HTR-8/SVneo (cell line): Measurements from ENCODE around the gene LPAR5.

Experiments used
- DNase-seq: peaks from one replicate; pipeline ENCODE4 v3.0.0; 2011; ENCODE audit warnings: low spot score, mixed read lengths; ENCODE audit not compliant: insufficient read length
- FAIRE-seq: peaks from 2 replicates; lab custom pipeline; 2011; peaks lifted over from hg19 to GRCh38; lab: Jason Lieb, UNC

The LPAR5 gene

DNA sequence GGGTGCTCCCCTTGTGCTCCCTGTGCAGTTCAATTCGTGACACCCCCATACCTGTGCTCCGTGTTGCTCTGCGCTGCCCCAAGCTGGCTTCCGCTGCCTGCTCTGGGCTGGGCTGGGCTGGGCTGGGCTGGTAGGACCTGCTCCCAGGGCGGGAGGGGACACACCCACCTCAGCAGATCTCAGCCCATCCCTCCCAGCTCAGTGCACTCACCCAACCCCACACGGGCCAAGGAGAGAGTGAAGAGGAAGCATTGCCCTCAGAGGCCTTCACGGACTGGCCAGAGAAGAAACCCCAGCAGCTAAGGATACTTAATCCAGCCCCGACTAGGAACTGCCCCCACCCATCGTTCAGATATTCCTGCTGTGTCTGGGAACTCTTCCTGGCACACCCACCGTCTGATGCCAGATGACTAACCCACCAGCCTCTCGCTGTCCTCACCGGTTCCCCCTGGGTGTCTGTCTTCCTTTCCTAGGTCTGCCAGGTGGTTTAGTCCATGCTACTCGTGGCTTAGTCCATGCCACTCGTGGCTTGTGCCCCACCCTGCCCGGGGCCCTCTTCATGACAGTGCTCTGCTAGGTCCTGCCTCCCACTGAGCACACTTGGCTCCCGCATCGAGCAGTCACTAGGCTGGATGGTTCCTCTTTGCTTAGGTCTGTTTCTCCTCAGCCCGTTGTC lies at the start of gene LPAR5:
Gene LPAR5, minus strand, starts transcription at position 104 of the 676 bp plus-strand sequence. CDS start 14,711 bp downstream, outside the sequence.
- DNase-seq (peak; percentile 59), FAIRE-seq (peak; percentile 55)

- FAIRE-seq = no peak
- DNase-seq = peak; percentile 40
Observed at GRCh38 chr12:6684609-6685008, 48.9 kb upstream of the LPAR5 start.

GRCh38 chr12:6676962-6677361 lies 41.2 kb upstream of the LPAR5 start:
- DNase-seq (no peak), FAIRE-seq (no peak)

GRCh38 chr12:6672143-6672542 lies 36.4 kb upstream of the LPAR5 start:
- DNase-seq (no peak), FAIRE-seq (no peak)

GRCh38 chr12:6667559-6668210 lies 31.9 kb upstream of the LPAR5 start:
- no peak for FAIRE-seq
- DNase-seq = no peak

DNA sequence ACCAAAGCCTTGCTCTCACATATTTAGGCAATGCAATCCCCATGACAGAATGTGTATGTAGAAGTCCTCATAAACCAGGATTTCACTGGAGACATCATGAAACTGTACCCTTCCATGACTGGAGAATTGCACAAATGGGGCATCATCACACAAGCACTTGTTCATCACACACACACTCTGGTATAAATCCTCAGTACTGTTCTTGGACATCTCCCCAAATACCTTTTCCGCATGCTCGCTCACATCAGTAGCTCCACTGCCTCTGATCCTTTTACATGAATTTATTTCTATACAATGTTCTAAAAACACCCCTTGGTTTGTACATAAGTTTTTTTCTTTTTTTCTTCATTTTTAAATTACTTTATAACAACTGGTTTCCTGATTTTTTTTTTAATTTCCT lies 30.5 kb upstream of the LPAR5 start:
- FAIRE-seq (no peak), DNase-seq (no peak)

- FAIRE-seq (no peak), DNase-seq (no peak)
Observed at GRCh38 chr12:6664902-6665301, 29.1 kb upstream of the LPAR5 start.

DNA sequence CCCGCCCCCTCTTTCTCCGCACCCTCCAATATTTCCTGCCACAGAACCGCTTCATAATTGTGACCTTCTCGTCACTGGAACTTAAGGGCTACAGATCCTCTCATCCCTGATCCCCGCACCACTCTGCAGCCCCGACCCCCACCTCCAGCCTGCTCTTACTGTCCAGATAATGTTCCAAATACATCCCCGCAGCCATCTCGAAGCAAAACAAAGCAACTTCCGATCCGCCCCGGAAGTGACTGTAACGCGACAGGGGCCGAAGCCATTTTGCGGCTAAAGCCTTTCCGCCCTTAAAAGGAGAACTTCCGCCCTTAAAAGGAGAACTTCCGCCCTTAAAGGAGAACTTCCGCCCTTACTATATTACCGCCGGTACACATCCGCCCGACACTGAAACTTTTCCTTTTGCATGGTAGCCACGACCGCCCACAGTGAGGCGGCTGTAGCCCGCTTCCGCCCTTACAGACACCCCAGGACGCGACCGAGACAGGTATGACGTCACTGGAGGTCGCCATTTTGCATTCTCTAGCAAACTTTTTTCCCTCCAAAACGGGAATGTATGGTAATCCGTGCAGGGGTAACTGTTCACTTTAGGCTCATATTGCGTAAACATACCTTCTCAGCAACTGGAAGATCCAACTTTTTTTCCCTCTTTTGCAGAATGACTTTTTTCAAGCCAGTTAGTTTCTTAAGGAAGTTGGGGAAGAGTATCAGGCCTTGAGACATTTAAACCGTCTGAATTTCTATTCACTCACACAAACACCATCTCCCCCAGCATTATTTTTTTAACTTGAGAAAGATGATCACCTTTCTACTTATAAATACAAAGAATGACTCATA lies 27.4 kb upstream of the LPAR5 start, which contains the start of gene ING4:
Gene ING4, minus strand, starts transcription at position 214 of the 837 bp plus-strand sequence. Its CDS starts 18 bp downstream, at position 196.
- peak; percentile 100 for DNase-seq
- FAIRE-seq = peak; percentile 98

- FAIRE-seq (no peak), DNase-seq (peak; percentile 72)
Observed at GRCh38 chr12:6662602-6662905, 26.8 kb upstream of the LPAR5 start.

GRCh38 chr12:6653987-6654386 lies 18.2 kb upstream of the LPAR5 start:
- FAIRE-seq (no peak), DNase-seq (no peak)

GRCh38 chr12:6653342-6653741 lies 17.6 kb upstream of the LPAR5 start:
- DNase-seq = no peak
- peak; percentile 16 for FAIRE-seq

- DNase-seq (no peak), FAIRE-seq (no peak)
Observed at GRCh38 chr12:6652391-6652790, 16.6 kb upstream of the LPAR5 start.

DNA sequence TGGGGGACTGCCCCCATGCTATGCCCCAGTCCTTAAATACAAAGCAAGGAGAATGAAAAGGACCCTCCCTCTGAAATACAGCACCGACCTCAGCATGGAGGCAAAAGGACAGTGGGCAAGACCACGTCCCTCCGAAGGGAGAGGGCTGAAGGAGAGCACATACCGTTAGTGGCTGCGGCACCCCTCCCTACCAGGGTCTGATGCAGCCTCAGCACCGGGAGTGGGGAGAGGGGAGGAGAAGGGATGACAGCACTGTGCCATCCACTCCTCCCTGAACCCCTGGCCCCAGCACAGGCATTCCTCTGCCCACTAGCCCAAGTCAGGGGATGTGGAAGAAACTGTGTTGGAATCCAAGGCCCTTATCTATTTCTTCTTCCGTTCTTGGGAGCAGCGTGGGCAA lies 15.1 kb upstream of the LPAR5 start:
- FAIRE-seq (no peak), DNase-seq (no peak)

DNA sequence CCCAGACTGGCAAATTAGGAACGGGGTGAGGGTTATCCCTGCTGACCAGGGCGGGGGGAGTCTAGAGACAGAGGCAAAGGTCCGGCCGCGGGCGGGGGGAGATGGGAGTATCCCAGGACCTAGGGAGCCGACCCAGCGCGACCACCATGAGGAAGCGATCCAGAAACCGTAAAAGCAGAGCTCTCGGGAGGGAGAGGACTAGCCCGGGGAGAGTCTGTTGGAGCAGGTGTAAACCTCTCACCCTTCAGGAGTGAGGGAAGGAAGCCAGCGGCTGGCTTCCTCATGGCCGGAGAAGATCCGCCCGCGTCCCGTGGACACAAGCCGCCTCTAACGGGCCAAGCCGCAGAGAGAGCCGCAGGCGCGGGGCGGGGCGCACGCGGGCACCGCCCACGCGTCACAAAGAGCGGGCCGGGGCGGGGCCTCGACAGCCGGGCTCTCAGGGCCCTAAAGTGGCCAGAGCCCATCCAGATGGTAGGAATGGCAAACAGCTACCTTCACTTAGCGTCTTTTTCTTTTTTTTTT lies 11.4 kb upstream of the LPAR5 start, which contains the start of gene ACRBP:
Gene ACRBP, minus strand, starts transcription at position 350 of the 522 bp plus-strand sequence. Its CDS starts 66 bp downstream, at position 284.
- FAIRE-seq (no peak), DNase-seq (no peak)

DNA sequence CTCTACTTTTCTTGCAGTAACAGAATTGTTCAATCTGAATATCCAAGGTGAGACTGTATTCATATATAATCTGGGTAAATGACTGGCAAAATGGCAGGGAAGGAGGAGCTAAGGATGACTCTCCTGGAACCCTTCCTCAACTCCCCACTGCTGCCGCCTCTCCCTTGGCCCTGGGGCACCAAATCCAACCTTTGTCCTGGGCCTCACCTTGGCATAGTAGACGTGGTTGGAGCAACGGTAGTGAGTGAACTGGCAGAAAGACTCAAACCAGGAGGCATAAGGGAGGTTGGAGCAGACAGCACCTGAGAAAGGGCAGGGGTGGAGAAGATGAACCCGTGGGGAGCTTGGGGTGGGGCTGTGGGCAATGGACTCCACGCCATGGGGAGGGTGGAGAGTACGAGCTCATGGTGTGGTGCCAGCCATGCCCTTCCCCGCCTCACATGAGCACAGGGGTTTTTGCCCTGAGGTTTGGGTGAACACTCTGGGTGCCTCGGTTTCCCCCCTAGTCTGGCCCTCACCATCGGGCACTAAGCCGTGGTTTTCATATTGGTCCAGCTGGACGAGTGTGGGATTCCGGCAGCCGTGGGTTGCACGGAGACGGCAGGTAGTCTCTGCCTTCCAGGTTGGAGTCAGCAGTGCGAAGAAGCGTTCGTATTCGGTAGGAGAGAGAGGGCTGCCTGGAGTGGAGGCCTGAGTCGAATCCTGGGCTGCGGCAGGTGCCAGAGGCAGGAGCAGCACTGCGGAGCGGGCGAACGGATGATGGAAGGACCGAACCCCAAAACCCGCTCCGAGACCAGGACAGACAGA lies 10.7 kb upstream of the LPAR5 start:
- FAIRE-seq (no peak), DNase-seq (no peak)

GRCh38 chr12:6644903-6645302 lies 9.1 kb upstream of the LPAR5 start:
- no peak for DNase-seq
- no peak for FAIRE-seq

- FAIRE-seq (no peak), DNase-seq (no peak)
Observed at GRCh38 chr12:6644257-6644596, 8.5 kb upstream of the LPAR5 start.

DNA sequence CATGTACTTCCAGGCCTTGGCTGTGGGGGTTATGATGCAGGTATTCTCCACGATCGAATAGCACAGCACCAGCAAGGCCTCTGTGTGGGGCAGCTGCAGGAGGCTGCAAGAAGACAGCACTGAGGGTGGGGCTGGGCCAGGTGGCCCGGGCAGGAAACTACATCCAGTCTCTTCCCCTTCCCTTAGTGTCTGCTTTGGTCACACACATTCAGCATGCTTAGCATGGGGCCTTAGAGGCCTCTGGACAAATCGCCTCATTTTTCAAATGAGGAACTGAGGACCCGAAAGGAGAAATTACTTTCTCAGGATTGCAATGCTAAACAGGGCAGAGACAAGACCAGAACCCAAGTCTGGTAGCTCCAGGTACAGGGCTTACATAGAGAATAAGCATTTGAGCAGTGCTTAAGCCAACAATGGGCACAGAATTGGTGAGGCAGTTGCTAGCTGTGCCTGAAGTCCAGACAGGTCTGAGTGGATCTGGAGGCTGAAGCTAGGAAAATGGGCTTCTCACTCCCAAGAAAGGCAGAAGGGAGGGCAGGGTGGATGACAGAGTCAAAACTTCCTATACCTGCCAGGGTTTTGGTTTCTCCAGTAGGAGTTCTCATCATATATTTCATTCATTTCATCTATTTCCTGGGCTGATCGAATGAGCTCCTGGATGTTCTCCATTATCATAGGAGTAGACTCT lies 8.0 kb upstream of the LPAR5 start:
- FAIRE-seq (no peak), DNase-seq (no peak)

GRCh38 chr12:6641131-6641530 lies 5.4 kb upstream of the LPAR5 start:
- FAIRE-seq (no peak), DNase-seq (no peak)
